IPS-NIHi11 (cell line): ENCODE measurements around the gene TSPAN5.

ENCODE experiments used
- DNase-seq: peaks from one replicate; pipeline ENCODE4 v3.0.0; 2012; ENCODE audit warnings: mixed read lengths, low spot score

Gene TSPAN5

DNA sequence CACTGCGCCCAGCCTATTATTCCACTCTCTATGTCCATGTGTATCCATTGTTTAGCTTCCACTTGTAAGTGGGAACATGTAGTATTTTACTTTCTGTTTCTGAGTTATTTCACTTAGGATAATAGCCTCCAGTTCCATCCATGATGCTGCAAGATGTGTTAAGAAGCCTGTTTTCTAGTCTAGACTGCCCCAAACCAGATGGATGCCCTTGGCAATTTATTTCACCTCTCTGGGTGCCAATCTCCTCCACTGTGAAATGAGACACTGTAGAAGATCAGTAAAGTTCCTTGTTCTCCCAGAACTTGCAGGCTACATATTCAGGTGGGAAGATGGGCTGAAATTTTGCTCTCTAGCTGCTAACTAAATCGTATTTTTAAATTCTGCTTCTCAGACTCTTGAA lies 72.8 kb downstream of the TSPAN5 start:
- DNase-seq = no peak

DNA sequence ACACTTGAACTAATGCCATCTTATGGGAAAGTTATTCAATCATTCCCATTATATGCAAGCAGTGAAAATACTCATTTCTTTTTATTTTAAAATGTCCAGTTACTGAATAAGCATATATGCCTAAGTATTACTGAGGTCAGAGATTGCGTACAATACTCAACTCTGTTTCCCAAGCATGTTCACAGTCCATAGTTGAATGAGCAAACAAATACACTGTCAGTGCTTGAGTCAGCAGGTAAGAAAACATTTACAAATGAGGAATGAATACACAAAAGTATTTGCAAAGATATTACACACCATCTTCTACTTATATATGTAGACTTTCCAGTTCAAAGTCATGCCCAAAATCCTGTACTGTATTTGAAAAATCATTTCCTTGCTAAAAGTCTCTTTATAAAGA lies 74.1 kb downstream of the TSPAN5 start:
- no peak for DNase-seq

DNA sequence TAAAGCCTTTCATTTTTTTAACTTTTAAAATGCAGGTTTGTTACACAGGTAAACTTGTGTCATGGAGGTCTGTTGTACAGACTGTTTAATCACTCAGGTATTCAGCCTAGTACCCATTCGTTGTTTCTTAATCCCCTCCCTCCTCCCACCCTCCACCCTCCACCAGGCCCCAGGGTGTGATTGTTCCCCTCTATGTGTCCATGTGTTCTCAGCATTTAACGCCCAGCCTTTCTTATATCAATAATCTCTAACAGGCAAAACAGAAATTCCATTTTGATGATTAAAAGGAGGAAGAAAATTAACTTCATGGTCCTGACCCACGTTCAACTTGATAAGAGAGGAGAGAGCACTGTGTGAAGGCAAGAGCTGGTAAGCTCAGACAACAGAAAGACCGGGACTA lies 75.1 kb downstream of the TSPAN5 start:
- DNase-seq = no peak

DNA sequence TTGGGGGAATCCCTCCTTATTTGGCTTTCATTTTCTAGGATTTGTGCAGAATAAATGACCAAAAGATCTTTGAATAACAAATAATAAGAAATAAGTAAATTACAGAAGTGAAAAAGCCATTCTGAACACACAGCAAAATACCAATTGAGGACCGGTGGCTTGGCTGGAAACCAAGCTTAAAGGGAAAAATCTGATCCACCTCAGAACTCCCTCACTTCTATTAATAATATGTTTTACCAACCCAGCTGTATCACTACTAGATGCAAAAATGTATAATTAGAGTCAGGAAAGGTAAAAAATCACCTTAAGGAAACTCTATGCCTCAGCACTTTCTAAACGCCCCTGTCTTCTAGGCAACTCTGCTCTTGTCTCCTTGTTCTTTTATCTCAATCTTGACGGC lies 77.3 kb downstream of the TSPAN5 start:
- DNase-seq = no peak

DNA sequence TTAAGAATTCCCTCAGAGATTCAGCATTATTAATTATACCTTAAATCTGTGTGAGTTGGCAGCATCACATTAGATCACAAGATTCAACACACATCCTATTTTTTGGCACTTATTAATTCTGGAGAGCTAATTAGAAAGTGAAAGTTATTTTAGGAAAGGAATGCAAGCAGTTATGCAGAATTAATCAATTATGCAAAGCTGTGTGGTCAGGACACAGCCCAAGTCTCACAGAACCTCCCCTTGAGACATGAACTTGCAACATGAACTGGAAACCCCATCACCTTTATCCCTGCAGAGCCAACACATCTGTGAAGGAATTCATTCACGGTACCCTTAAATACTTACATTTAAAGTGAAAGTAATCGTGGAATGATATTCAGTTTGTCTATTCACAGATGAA lies 80.5 kb downstream of the TSPAN5 start:
- DNase-seq = no peak

DNA sequence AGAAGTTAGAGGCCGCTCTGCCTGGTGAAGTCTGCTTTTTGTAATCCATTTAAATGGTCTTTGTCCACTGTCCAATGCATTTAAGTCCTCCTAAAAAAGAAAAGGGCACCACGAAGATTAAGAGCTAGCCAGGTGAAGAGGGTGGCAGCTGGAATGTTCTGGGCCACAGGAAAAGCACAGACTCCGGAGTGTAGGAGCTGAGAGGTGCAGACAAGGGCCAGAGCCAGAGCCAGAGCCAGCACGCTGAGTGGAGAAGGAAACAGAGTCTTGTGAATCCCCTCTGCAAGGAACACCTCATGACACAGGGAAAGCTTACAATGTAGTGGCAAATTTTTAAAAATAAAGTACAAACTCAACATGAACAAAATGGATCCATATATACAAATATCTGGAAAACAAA lies 83.6 kb downstream of the TSPAN5 start:
- DNase-seq = no peak

DNA sequence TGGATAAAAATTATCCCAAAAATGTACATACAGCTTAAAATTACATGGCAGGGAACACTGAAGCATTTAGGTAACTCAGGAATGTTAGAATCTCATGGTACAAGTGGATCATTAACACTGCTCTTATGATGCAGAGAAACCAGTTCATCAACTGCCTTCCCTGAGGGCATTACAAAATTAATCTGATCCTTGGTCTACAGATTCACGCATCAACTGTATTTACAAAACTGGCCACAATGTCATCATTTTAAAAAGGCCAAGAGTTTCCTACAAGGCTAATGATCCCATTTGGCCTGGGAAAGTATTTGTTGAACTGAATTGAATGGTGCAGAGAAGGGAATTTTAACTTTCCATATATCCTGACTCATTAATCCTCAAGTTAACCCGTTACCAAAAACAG lies 84.6 kb downstream of the TSPAN5 start:
- no peak for DNase-seq

DNA sequence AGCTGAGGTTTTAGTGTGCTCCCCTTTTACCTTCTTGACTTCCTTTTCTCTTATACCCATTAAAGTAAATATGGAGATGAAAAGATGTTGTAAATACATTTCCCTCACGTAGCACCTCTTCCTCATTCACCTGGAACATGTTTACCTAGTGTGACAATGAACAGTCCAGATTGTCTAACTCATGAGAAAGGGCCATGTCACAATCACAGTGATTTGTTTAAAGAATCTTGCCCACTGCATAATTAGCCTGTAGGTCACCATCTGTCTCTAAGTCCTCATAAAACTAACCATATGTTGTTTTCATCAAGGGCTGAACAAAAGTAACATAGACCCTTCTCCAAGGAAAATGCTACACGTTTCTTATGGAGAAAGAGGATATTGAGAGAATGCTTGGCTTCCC lies 85.7 kb downstream of the TSPAN5 start:
- DNase-seq = no peak

DNA sequence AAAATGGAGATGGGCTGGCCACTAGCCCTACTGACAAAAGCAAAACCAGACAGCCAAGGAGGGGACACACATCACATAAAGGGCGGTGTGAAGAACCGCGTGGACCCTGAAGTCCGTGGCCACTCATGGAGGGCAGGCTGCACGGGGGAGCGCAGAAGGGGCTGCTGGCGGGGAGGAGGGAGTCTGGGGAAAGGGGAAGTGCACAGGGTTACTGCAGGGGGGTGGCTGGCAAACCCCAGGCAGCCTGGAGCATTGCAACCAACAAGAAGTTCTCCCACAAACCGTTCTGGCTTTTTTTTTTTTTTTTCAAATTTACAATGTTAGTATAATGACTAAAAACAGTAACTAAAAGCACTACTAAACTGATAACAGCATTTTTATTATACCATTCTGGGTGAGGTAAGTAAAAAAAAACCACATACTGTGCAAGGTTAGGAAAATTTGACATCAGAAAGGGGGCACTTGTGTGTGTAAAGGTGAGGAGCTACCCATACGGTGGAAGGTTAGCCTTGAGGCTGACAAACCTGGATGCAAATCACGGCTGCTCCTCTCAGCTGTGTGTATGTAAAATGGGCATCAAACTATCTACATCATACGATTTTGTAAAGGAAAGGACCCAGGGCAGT lies 87.1 kb downstream of the TSPAN5 start:
- no peak for DNase-seq

DNA sequence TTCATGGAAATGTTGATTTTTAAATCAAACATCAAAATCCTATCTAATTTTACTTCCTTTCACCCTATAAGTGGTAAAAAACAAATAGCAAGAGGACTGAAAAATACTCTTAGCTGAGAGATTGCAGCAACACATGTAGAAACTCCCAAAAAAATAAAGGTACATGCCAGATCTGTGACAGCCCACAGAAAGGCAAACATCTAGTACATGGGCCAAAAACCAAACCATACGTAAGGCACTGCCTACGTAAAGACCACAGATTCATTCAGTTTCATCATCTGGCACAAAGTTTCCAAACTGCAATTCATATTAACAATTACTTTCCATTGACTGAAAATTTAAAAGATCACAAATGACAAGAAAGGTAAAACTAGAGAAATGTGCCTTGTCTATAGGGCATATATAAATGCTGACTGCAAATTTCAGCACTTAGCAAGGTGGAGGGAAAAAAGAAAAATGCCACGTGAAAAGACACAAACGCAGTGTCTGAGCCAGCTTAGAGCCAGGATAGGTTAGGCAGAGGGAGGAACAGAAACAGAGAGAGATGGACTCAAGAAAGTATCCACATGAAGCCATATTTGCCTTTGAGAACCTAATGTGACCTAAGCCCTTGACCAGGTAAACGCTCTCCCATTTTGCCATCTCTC lies 88.1 kb downstream of the TSPAN5 start:
- no peak for DNase-seq

DNA sequence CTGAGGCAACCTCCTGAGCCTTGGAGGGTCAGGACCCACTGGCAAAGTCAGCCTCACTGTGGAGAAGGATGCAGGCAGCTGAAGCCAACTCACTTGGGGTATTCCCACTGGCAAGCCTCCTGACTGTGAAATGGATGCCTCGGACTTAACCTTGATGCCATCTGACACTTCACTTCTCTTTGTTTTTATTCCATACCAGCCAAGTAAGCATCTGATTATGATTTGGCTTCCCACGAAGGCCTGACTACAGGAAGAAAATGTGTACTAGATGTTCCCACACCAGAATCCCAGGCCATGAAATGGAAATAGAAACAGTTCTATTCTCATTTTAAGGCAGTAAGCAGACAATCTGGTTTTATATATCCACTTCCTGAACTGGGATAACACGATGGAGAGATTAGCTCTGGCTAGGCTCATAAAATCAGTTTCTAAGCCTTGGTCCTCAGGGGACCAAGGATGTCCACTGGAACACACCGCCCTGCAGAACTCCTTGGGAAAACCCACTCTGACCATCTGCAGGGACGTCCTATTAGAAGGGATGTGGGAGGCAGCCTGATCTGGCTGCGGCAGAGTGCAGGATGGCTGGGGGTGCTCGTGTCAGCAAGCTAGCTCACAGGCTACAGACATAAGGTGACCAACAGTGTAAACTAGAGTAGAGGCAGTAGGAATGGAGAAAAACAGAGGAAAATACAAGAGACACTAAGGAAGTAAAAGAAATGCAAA lies 89.3 kb downstream of the TSPAN5 start:
- no peak for DNase-seq

DNA sequence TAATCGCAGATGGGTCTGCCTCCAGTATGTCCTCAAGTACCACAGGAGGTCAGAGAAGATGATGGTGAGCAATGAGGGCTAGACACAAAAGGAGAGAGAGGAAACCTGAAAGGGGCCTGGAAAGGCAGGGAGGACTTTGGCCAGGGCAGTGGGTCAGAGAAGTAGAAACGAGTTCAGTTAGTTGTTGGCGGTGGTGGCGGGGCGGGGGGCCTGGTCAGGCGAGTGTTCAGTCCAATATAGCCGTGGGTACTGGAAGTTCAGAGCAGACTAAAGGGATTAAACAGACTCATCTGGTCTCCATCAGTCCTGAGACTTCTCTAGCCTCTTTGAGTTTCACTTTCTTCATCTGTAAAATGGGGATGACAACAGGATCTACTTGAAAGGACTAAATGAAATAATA lies 90.8 kb downstream of the TSPAN5 start:
- DNase-seq = no peak

DNA sequence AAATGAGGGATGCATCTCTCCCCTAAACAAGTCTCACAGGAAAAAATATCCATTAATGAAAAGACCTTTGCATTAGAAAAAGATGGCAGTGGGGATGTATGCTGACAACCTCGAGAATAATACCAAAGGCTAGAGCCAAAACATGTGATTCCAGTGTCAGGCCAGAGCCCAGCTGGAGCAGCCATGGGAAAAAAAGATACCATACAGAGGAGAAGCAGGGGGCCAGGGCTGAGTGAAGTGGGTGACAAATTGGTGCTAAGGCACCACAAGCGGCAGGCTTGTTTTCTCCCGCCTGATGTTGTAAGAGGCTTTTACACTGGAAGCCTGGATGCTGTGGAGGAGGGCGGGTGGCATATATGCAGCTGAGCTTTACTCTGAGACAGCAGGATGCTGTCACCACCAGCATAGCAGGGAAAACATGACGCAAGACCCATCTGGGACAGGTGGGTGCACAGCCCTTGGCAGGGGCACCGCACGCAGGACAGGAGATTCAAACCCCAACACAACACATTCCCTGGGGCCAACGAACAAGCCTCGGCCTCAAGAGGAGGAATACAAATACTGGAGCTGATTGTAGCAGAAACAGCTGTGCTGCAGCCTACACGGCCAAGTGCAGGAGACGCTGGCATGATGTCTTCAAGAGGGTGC lies 91.9 kb downstream of the TSPAN5 start:
- DNase-seq = no peak

DNA sequence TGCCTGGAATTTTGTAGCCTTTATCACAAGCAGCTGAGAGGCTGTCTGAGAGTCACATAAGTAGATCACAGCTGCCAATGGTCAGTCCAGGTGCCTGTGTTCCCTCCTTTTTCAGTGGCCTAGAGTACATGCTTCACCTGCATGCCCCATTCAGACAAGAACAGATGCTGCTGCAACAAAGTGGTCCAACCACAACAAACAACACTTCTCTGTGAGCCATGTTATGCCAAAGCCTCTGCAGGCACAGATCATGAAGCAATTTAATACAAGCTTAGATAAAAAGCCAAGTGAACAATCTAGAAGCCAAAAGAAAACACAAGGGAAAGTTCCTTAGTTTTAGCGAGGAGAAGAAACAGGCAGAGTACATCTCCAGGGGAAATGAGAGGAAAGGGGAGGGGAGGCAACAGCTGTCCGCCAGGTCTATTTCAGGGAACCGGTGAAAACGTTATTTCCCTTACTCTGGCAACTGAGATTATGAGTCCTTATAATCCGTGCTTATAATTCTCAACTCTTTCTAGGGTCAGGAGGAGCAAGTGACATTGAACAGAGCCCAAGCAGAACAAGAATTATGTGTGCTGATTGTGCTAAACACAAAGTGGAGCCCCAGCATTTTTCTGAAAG lies 92.6 kb downstream of the TSPAN5 start:
- no peak for DNase-seq

DNA sequence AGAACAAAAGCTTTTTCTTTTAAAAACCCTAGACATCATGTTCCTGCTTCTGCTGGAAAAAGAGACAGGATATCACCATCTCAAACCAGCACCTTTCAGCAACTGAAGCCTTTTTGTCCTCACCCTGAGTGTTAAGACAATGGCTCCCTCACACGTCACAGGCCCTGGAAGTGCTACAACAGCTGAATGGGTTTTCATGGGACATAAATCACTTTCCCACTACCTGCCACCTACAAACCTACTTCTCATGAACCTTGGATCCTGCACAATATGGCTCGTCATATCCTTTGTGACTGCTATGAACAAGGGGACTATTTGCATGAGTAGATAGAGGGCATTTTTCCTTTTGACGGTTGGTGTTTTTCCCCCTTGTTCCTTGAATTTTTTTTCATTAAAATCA lies 93.6 kb downstream of the TSPAN5 start:
- DNase-seq = no peak

DNA sequence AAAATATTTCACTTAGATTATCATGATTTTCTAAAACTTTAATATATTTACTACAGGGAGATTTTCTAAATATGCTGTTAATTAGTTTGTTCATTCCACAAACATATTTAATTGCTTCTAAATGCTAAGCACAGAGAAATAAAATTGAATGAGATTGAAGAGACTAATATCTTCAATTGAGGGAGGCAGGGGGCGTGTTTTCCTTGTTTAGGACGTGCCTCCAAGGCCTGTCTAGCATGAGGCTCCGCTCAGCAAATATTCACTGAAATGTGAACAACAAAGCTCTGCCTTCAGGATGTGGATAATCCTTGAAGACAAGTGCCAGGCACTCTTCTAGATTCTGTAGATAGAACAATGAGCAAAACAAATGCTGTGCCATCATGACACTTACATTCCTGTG lies 98.1 kb downstream of the TSPAN5 start:
- DNase-seq = no peak

DNA sequence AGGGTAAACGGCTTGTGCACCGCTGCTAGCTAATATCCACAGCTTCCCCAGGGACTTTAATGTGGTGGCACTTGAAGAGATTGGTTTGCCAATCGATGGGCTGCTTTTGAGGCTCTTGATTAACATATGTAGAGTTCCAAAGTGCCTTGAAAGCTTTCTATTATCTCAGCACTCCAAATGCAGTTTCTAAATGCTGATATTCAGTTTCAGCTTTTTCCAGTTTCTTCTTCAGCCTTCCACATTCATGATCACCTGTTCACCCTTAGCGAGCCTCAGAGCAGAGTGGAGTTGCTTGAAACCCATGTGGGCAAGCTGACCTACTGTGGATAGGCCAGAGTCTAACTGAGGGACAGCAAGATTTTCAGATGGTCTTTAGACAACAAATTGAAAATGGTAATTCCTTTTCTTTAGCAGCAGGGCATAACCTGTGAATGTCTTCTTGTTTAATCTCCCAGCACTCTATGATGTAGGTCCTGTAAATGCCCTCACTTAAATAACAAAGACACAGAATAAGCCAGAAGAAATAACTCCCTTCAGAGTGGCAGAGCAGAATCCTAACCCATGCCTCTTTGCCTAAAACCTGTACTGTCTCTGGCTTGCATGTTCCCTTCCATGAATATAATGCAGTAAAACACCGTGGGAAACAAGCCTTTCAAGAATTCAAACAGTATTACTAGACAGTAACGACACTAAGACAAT lies 99.8 kb downstream of the TSPAN5 start:
- no peak for DNase-seq

DNA sequence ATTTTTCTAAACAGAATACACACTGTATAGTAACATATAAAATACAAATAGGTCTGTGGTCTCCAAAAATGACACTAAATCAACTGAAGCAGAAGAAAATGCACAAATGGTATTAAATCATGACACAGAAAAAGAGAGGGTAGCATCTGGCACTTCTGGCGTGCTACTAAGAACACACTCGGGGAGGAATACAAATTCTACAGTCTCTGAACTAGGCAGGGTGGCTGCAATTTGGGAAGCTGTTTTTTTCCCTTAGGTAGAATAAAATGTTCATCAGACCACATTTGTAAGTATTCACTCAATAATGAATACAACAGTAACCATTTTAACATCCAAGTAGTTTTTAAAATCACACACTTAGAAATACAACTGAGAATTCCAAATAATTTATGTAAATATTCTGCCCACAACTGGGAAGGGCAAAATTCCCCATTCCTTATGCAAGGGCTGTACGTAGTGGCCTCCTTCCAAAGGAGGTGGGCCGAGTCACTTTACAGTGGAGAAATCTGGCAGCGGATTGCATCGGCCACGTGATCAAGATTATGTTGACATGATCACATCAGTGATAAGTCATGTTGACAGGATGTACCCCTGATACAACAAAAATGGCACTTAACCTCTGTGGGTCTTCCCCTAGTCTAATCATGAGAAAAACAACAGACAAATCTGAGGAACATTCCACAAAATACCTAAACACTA lies 101.1 kb downstream of the TSPAN5 start:
- no peak for DNase-seq

DNA sequence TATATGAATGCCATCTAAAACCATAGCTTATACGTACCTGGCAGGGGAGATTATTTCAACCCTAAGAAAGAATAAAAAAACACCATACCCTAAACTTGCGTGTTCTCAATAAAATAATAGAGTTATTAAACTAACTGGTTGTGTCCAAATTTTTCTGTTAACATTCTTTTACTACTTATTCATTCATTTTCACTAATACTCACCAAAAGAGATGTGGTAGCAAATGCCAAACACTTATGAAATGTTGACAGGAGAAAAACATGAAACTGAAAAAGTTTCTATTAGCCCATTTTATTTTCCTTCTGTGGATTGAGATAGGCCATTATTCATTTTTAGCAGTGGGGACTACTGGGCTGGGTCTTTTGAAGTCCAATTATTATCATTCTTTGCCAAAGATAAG lies 102.0 kb downstream of the TSPAN5 start:
- no peak for DNase-seq

DNA sequence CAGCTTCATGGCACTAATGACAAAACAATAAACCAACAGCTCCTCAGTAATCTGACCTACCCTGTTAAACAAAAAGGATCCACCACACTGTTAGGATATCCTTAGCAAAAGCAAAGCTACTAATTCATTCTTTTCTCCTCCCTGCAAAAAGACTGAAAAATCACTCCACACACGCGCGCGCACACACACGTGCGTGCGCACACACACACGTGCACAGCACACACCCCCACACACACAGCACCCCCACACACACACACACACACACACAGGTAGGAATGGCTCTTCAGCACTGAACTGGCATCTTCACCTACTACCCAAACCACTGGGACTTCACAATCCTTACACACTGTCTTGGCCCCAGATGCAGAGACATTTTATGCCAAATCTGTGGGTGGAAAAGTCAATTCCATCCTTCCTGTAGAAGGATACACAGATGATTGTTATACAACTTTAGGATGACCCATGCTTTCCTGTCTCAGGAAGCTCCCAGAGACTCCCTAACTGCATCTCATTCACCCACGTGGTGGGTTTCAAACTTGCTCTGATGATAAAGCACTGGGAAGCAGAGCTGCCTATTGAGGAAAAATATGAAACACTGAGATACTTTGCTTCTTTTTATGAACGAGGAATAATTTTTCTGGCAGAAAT lies 102.5 kb downstream of the TSPAN5 start:
- no peak for DNase-seq
